ENCODE measurements around the gene RDH11. TPM values are rescaled to one million over a fixed set of nuclear protein-coding genes. Genes with fewer than 3 reads are reported as not detected.
A peak's percentile ranks its signal among the peaks of the same experiment; 100 is the strongest.

RDH11 gene
- total and polyA plus RNA-seq, 2 donors (not counting 3 experiments of a cell fraction or from before 2014, with no cell fraction given), result 79.8 to 93.2 TPM

GRCh38 chr14:67673451-67673850 lies 22.1 kb downstream of the RDH11 start:
- intact Hi-C loops (cut with micrococcal nuclease) (no loop called here), dilution Hi-C loops (cut with MboI; ENCODE audit: extremely low pct_ligation_motif_present, low sequenced_read_pairs) (no loop called here)
- peaks cover 41% of the 10 kb centered on the region for H3K79me2 ChIP-seq (ENCODE audit: control insufficient read depth, insufficient read depth, low read length)
- H4K20me1 ChIP-seq (replicated peaks; ENCODE audit: control insufficient read depth, extremely low read depth, insufficient read depth, low read length), result peaks cover 7% of the 10 kb centered on the region
- no peaks in the 10 kb centered on the region for H3K27me3 ChIP-seq (ENCODE audit: control insufficient read depth in 2 of 2, insufficient read depth in 2 of 2, low read length in 2 of 2)
- ChIA-PET CTCF (interaction anchor here (1.1 to 15.5 kb wide), 6 partner anchors 22 to 147 kb away, joined by 3 to 437 read pairs (median 8); partner anchors contain the start of genes ARG2, PIGH, RDH11 and RDH12), POLR2A (no interaction called here)
- H3K36me3 ChIP-seq (ENCODE audit: control insufficient read depth in 2 of 2, extremely low read depth in 1 of 2, insufficient read depth in 2 of 2, low read length in 2 of 2), result peaks cover 2% of the 10 kb centered on the region in 2 experiments
- peak overlapping the region; percentile 88 to 99 (median 97) for H3K4me3 ChIP-seq (replicated peaks in 1 of 3; ENCODE audit: insufficient read depth in 1 of 3, low read depth in 1 of 3, low read length in 3 of 3)
- no peak overlapping the region for H2AFZ ChIP-seq (ENCODE audit: low read depth, low read length)
- FAIRE-seq (no peak), DNase-seq (ENCODE audit: low read depth, low spot score) (peak; percentile 17)
- H3K9ac ChIP-seq (replicated peaks; ENCODE audit: extremely low read depth, insufficient read depth, low read length), result peak overlapping the region; percentile 94
- H3K4me2 ChIP-seq (ENCODE audit: insufficient read depth, low read length), result peak overlapping the region; percentile 98
- peak overlapping the region; percentile 83 for H3K27ac ChIP-seq (ENCODE audit: insufficient read depth, low read depth, low read length)
- BruUV-seq (replicated peaks), result no TSS peak
- H3K9me1 ChIP-seq (replicated peaks; ENCODE audit: control insufficient read depth, extremely low read depth, insufficient read depth, low read length), result no peaks in the 10 kb centered on the region
- no peaks in the 10 kb centered on the region for H3K9me3 ChIP-seq (replicated peaks; ENCODE audit: control insufficient read depth, insufficient read depth, low read length)
- no peak for TF ChIP-seq CTCF (IDR thresholded peaks at IDR 0.05; ENCODE audit: extremely low read depth in 1 of 2, insufficient read depth in 1 of 2, low read depth in 1 of 2, low read length in 2 of 2)
- TF ChIP-seq MYC (IDR thresholded peaks at IDR 0.05; ENCODE audit: low read depth, low read length), result no peak
- no peak for TF ChIP-seq JUN (IDR thresholded peaks at IDR 0.05; ENCODE audit: borderline replicate concordance, insufficient read depth, insufficient read length, low read depth)
- H3K4me1 ChIP-seq (ENCODE audit: control insufficient read depth, extremely low read depth, insufficient read depth, low read length), result peaks cover 17% of the 10 kb centered on the region

- Histone ChIP-seq H3K36me3 (ENCODE audit: control insufficient read depth in 2 of 2, extremely low read depth in 1 of 2, insufficient read depth in 2 of 2, low read length in 2 of 2) (no peaks in the 10 kb centered on the region), H3K27ac (ENCODE audit: insufficient read depth, low read depth, low read length) (no peak overlapping the region), H3K9me1 (replicated peaks; ENCODE audit: control insufficient read depth, extremely low read depth, insufficient read depth, low read length) (no peaks in the 10 kb centered on the region), H3K9ac (replicated peaks; ENCODE audit: extremely low read depth, insufficient read depth, low read length) (no peak overlapping the region), H3K9me3 (replicated peaks; ENCODE audit: control insufficient read depth, insufficient read depth, low read length) (no peaks in the 10 kb centered on the region), H2AFZ (ENCODE audit: low read depth, low read length) (no peak overlapping the region), H3K4me1 (ENCODE audit: control insufficient read depth, extremely low read depth, insufficient read depth, low read length) (peaks cover 7% of the 10 kb centered on the region), H3K27me3 (ENCODE audit: control insufficient read depth in 2 of 2, insufficient read depth in 2 of 2, low read length in 2 of 2) (no peaks in the 10 kb centered on the region), H4K20me1 (replicated peaks; ENCODE audit: control insufficient read depth, extremely low read depth, insufficient read depth, low read length) (peaks cover 6% of the 10 kb centered on the region), H3K79me2 (ENCODE audit: control insufficient read depth, insufficient read depth, low read length) (peaks cover 53% of the 10 kb centered on the region), H3K4me3 (replicated peaks in 1 of 3; ENCODE audit: insufficient read depth in 1 of 3, low read depth in 1 of 3, low read length in 3 of 3) (no peak overlapping the region), H3K4me2 (ENCODE audit: insufficient read depth, low read length) (no peak overlapping the region)
- FAIRE-seq, result no peak
- dilution Hi-C loops (cut with MboI; ENCODE audit: extremely low pct_ligation_motif_present, low sequenced_read_pairs), result no loop called here
- intact Hi-C loops (cut with micrococcal nuclease), result no loop called here
- TF ChIP-seq EZH2 (IDR thresholded peaks at IDR 0.05; ENCODE audit: borderline replicate concordance, low read depth, low read length, severe bottlenecking) (no peak), FOS (IDR thresholded peaks at IDR 0.05; ENCODE audit: borderline replicate concordance, insufficient read depth, low read length) (no peak), MYC (IDR thresholded peaks at IDR 0.05; ENCODE audit: low read depth, low read length) (no peak), CTCF (IDR thresholded peaks at IDR 0.05; ENCODE audit: extremely low read depth in 1 of 2, insufficient read depth in 1 of 2, low read depth in 1 of 2, low read length in 2 of 2) (no peak), GATA2 (IDR thresholded peaks at IDR 0.05; ENCODE audit: insufficient read depth, insufficient read length, low read depth, low read length) (no peak), POLR2A (IDR thresholded peaks at IDR 0.05; ENCODE audit: low read depth, low read length) (no peak), JUN (IDR thresholded peaks at IDR 0.05; ENCODE audit: borderline replicate concordance, insufficient read depth, insufficient read length, low read depth) (no peak), MAX (IDR thresholded peaks at IDR 0.05; ENCODE audit: insufficient read depth, insufficient read length) (no peak), POLR2AphosphoS5 (IDR thresholded peaks at IDR 0.05; ENCODE audit: insufficient read depth, low read depth, low read length) (no peak)
- ChIA-PET CTCF (interaction anchor here (0.6 to 15.5 kb wide), 12 partner anchors 11 to 1309 kb away, joined by 3 to 437 read pairs (median 4); partner anchors contain the start of genes ARG2, PIGH and RDH12), POLR2A (no interaction called here)
- DNase-seq (ENCODE audit: low read depth, low spot score), result no peak
- BruUV-seq (replicated peaks), result no TSS peak
Measured at GRCh38 chr14:67668559-67668958, 27.0 kb downstream of the RDH11 start.

All from endothelial cell of umbilical vein (primary cell).